HEK293 (cell line): Measurements from ENCODE around the gene MRGPRE.

Experiments
- CTCF ChIA-PET: fragments of 350-600 bp; formaldehyde crosslinking; extraction: SDS; loops from one replicate; lab custom pipeline; 2021; ENCODE audit warnings: antibody characterized with exemption; lab: Yijun Ruan, JAX
- POLR2A ChIA-PET: fragments of 300-600 bp; formaldehyde crosslinking; extraction: SDS; loops from one replicate; lab custom pipeline; 2020; ENCODE audit warnings: antibody characterized with exemption, inconsistent platforms; lab: Yijun Ruan, JAX
- H3K27ac ChIP-seq: fragments of 200-500 bp; sonication (Bioruptor generic); 2 replicates; pipeline ENCODE4 v1.5.1; 2014; ENCODE audit warnings: low read depth, low read length, control low read depth, inconsistent platforms; ENCODE audit errors: extremely low read depth
- H3K36me3 ChIP-seq, 2 experiments: fragments of 200-500 bp in 1 of 2; sonication (Bioruptor generic) in 1 of 2; 1 replicate in 1 of 2; 2 replicates in 1 of 2; pipeline ENCODE4 v1.5.1; 2014 to 2017; ENCODE audit warnings: inconsistent platforms in 2 of 2, low read length in 2 of 2; ENCODE audit not compliant: control insufficient read depth in 2 of 2, insufficient read depth in 1 of 2
- H3K4me1 ChIP-seq: fragments of 200-500 bp; sonication (Bioruptor generic); 2 replicates; pipeline ENCODE4 v1.5.1; 2014; ENCODE audit warnings: mild to moderate bottlenecking, low read length, inconsistent platforms; ENCODE audit not compliant: control insufficient read depth, insufficient read depth
- H3K4me3 ChIP-seq: 2 replicates; pipeline ENCODE4 v1.5.1; 2011; ENCODE audit warnings: low read depth, mild to moderate bottlenecking, control low read depth, low read length, moderate library complexity
- H3K9me3 ChIP-seq: fragments of 200-500 bp; sonication (Bioruptor generic); 2 replicates; pipeline ENCODE4 v1.5.1; 2014; ENCODE audit warnings: low read depth, low read length, inconsistent platforms; ENCODE audit not compliant: control insufficient read depth, insufficient read depth
- GLI2 ChIP-seq: fragments of 450-650 bp; formaldehyde crosslinking; IDR thresholded peaks from 2 replicates; pipeline ENCODE4; 2017; ENCODE audit warnings: missing biosample characterization, missing genetic modification characterization, low read depth, borderline replicate concordance
- KLF8 ChIP-seq: fragments of 450-650 bp; formaldehyde crosslinking; IDR thresholded peaks from 2 replicates; pipeline ENCODE4 v1.5.1; 2016; ENCODE audit warnings: missing biosample characterization, missing genetic modification characterization
- MZF1 ChIP-seq: fragments of 450-650 bp; formaldehyde crosslinking; IDR thresholded peaks from 2 replicates; pipeline ENCODE4 v1.5.1; 2017; ENCODE audit warnings: missing biosample characterization, missing genetic modification characterization, borderline replicate concordance
- PATZ1 ChIP-seq: fragments of 450-650 bp; formaldehyde crosslinking; IDR thresholded peaks from 2 replicates; pipeline ENCODE4 v1.5.1; 2016; ENCODE audit warnings: missing biosample characterization, missing genetic modification characterization
- PRDM6 ChIP-seq: fragments of 450-650 bp; formaldehyde crosslinking; IDR thresholded peaks from 2 replicates; pipeline ENCODE4 v1.5.1; 2017; ENCODE audit warnings: missing biosample characterization, missing genetic modification characterization
- SCRT1 ChIP-seq: fragments of 450-650 bp; formaldehyde crosslinking; IDR thresholded peaks from 2 replicates; pipeline ENCODE4 v1.5.1; 2016; ENCODE audit warnings: missing biosample characterization, missing genetic modification characterization, borderline replicate concordance
- ZNF132 ChIP-seq: fragments of 450-650 bp; formaldehyde crosslinking; IDR thresholded peaks from 2 replicates; pipeline ENCODE4 v1.5.1; 2017; ENCODE audit warnings: missing biosample characterization, missing genetic modification characterization, borderline replicate concordance
- ZNF155 ChIP-seq: fragments of 450-650 bp; formaldehyde crosslinking; IDR thresholded peaks from 2 replicates; pipeline ENCODE4 v1.5.1; 2016; ENCODE audit warnings: missing biosample characterization, missing genetic modification characterization
- ZNF211 ChIP-seq: fragments of 450-650 bp; formaldehyde crosslinking; IDR thresholded peaks from 2 replicates; pipeline ENCODE4 v1.5.1; 2016; ENCODE audit warnings: low read depth, missing biosample characterization, missing genetic modification characterization
- ZNF214 ChIP-seq: fragments of 450-650 bp; formaldehyde crosslinking; IDR thresholded peaks from 2 replicates; pipeline ENCODE4 v1.5.1; 2017; ENCODE audit warnings: missing biosample characterization, mild to moderate bottlenecking, missing genetic modification characterization, borderline replicate concordance
- ZNF221 ChIP-seq: fragments of 450-650 bp; formaldehyde crosslinking; IDR thresholded peaks from 2 replicates; pipeline ENCODE4 v1.5.1; 2017; ENCODE audit warnings: missing biosample characterization, missing genetic modification characterization, borderline replicate concordance
- ZNF292 ChIP-seq: fragments of 450-650 bp; formaldehyde crosslinking; IDR thresholded peaks from 2 replicates; pipeline ENCODE4 v1.5.1; 2016; ENCODE audit warnings: low read depth, missing biosample characterization, missing genetic modification characterization, borderline replicate concordance
- ZNF350 ChIP-seq: fragments of 450-650 bp; formaldehyde crosslinking; IDR thresholded peaks from 2 replicates; pipeline ENCODE4 v1.5.0; 2017; ENCODE audit warnings: missing biosample characterization, mild to moderate bottlenecking, missing genetic modification characterization
- ZNF530 ChIP-seq: fragments of 450-650 bp; formaldehyde crosslinking; IDR thresholded peaks from 2 replicates; pipeline ENCODE4 v1.5.1; 2016; ENCODE audit warnings: low read depth, missing biosample characterization, missing genetic modification characterization
- ZNF544 ChIP-seq: fragments of 450-650 bp; formaldehyde crosslinking; IDR thresholded peaks from 2 replicates; pipeline ENCODE4 v1.5.0; 2017; ENCODE audit warnings: missing biosample characterization, missing genetic modification characterization
- ZNF560 ChIP-seq: fragments of 450-650 bp; formaldehyde crosslinking; IDR thresholded peaks from 2 replicates; pipeline ENCODE4 v1.5.1; 2017; ENCODE audit warnings: missing biosample characterization, missing genetic modification characterization, borderline replicate concordance
- ZNF580 ChIP-seq: fragments of 450-650 bp; formaldehyde crosslinking; IDR thresholded peaks from 2 replicates; pipeline ENCODE4 v1.5.1; 2016; ENCODE audit warnings: missing biosample characterization, missing genetic modification characterization
- ZNF596 ChIP-seq: fragments of 450-650 bp; IDR thresholded peaks from 2 replicates; pipeline ENCODE4 v1.5.0; 2018; ENCODE audit warnings: missing biosample characterization, mild to moderate bottlenecking, missing genetic modification characterization, moderate library complexity
- ZNF600 ChIP-seq: fragments of 450-650 bp; formaldehyde crosslinking; IDR thresholded peaks from 2 replicates; pipeline ENCODE4 v1.5.1; 2016; ENCODE audit warnings: missing biosample characterization, missing genetic modification characterization
- ZNF623 ChIP-seq: fragments of 450-650 bp; formaldehyde crosslinking; IDR thresholded peaks from 2 replicates; pipeline ENCODE4 v1.5.1; 2016; ENCODE audit warnings: missing biosample characterization, missing genetic modification characterization
- ZNF624 ChIP-seq: fragments of 450-650 bp; formaldehyde crosslinking; IDR thresholded peaks from 2 replicates; pipeline ENCODE4 v1.5.1; 2017; ENCODE audit warnings: missing biosample characterization, missing genetic modification characterization
- ZNF692 ChIP-seq: fragments of 450-650 bp; formaldehyde crosslinking; IDR thresholded peaks from 2 replicates; pipeline ENCODE4 v1.5.1; 2016; ENCODE audit warnings: missing biosample characterization, missing genetic modification characterization
- ZNF777 ChIP-seq: fragments of 450-650 bp; formaldehyde crosslinking; IDR thresholded peaks from 2 replicates; pipeline ENCODE4 v1.5.1; 2017; ENCODE audit warnings: missing biosample characterization, missing genetic modification characterization, borderline replicate concordance
- ZNF843 ChIP-seq: fragments of 450-650 bp; formaldehyde crosslinking; IDR thresholded peaks from 2 replicates; pipeline ENCODE4 v1.5.1; 2016; ENCODE audit warnings: missing biosample characterization, missing genetic modification characterization
- ZSCAN5A ChIP-seq: fragments of 450-650 bp; formaldehyde crosslinking; IDR thresholded peaks from 2 replicates; pipeline ENCODE4 v1.5.1; 2016; ENCODE audit warnings: missing biosample characterization, missing genetic modification characterization

The MRGPRE gene

GRCh38 chr11:3225159-3225758, 7.0 kb downstream of the MRGPRE start:
- Histone ChIP-seq H3K4me3 (no peak overlapping the region), H3K4me1 (no peaks in the 10 kb centered on the region), H3K27ac (no peak overlapping the region), H3K36me3 (no peaks in the 10 kb centered on the region), H3K9me3 (no peaks in the 10 kb centered on the region)
- ChIA-PET CTCF (interaction anchor here (0.6 to 1.8 kb wide), 3 partner anchors 9 to 183 kb away, joined by 3 to 4 read pairs (median 3); no protein-coding TSS in a partner anchor), POLR2A (no interaction called here)
- TF ChIP-seq ZNF292 (tag by site-specific recombination): no peak
- TF ChIP-seq ZNF624 (tag by site-specific recombination): no peak
- TF ChIP-seq ZNF530 (tag by site-specific recombination): no peak
- TF ChIP-seq ZNF777: no peak
- TF ChIP-seq ZNF350 (tag by site-specific recombination): no peak
- TF ChIP-seq ZNF623: 0 out of 2 replicates have a peak, but pooled peaks have one; percentile 11
- no peak for TF ChIP-seq PATZ1 (tag by site-specific recombination)

GRCh38 chr11:3224401-3225057, 7.7 kb downstream of the MRGPRE start:
- Histone ChIP-seq H3K4me1 (no peaks in the 10 kb centered on the region), H3K9me3 (no peaks in the 10 kb centered on the region), H3K36me3 (no peaks in the 10 kb centered on the region), H3K4me3 (no peak overlapping the region), H3K27ac (no peak overlapping the region)
- CTCF ChIA-PET: interaction anchor here (0.6 to 1.8 kb wide), 3 partner anchors 8 to 332 kb away, joined by 3 to 5 read pairs (median 4); no protein-coding TSS in a partner anchor
- POLR2A ChIA-PET: interaction anchor here (0.6 kb wide), 1 partner anchor 10 kb away, joined by 3 read pairs; no protein-coding TSS in a partner anchor
- no peak for TF ChIP-seq ZNF843 (tag by site-specific recombination)
- no peak for TF ChIP-seq SCRT1
- TF ChIP-seq ZNF580 (tag by site-specific recombination): no peak
- TF ChIP-seq ZNF692 (tag by site-specific recombination): no peak
- TF ChIP-seq ZNF600: no peak
- no peak for TF ChIP-seq MZF1 (tag by site-specific recombination)
- TF ChIP-seq ZNF544 (tag by site-specific recombination): no peak
- no peak for TF ChIP-seq ZNF560 (tag by site-specific recombination)
- no peak for TF ChIP-seq ZNF155 (tag by site-specific recombination)
- no peak for TF ChIP-seq ZNF530 (tag by site-specific recombination)
- no peak for TF ChIP-seq GLI2 (tag by site-specific recombination)
- TF ChIP-seq ZNF221: no peak
- no peak for TF ChIP-seq PRDM6 (tag by site-specific recombination)
- no peak for TF ChIP-seq ZNF132 (tag by site-specific recombination)
- TF ChIP-seq ZNF211: no peak
- TF ChIP-seq ZNF214: no peak
- TF ChIP-seq ZNF596: no peak
- TF ChIP-seq KLF8: no peak
- TF ChIP-seq ZSCAN5A (tag by site-specific recombination): no peak
